Sigmoid colon (tissue), 7 donors: Measurements from ENCODE around the gene RER1. TPM values are rescaled to one million over a fixed set of nuclear protein-coding genes. Genes with fewer than 3 reads are reported as not detected.

Experiments used
- DNase-seq: peaks from one replicate; pipeline ENCODE4 v3.0.0-alpha.2; 2019
- H3K27ac ChIP-seq, 4 donors: fragments of 200-600 bp; sonication (generic); one replicate each; pipeline ENCODE4 v1.5.1; 2016 to 2019; ENCODE audit warnings: mild to moderate bottlenecking in 1 of 4
- H3K27me3 ChIP-seq, 3 donors: fragments of 200-600 bp; sonication (generic); one replicate each; pipeline ENCODE4 v1.5.1; 2019; ENCODE audit warnings: mild to moderate bottlenecking in 1 of 3
- H3K36me3 ChIP-seq, 4 donors: fragments of 200-600 bp; sonication (generic); one replicate each; pipeline ENCODE4 v1.5.1; 2016 to 2019
- H3K4me1 ChIP-seq, 4 donors: fragments of 200-600 bp; sonication (generic); one replicate each; pipeline ENCODE4 v1.5.1; 2017 to 2019
- H3K4me3 ChIP-seq, 4 donors: fragments of 200-600 bp; sonication (generic); one replicate each; pipeline ENCODE4 v1.5.1; 2017 to 2019; ENCODE audit warnings: mild to moderate bottlenecking in 2 of 4, moderate library complexity in 1 of 4
- H3K9me3 ChIP-seq, 4 donors: fragments of 200-600 bp in 3 of 4; sonication (generic) in 3 of 4; one replicate each; pipeline versions ENCODE4 v1.5.1 to v1.6.1; 2013 to 2019
- CTCF ChIP-seq, 4 experiments: fragments of 450-650 bp in 3 of 4; fragments of 200-600 bp in 1 of 4; IDR thresholded peaks; one replicate each; pipeline ENCODE4 v1.5.1; 2016 to 2019; ENCODE audit warnings: antibody characterized with exemption in 4 of 4, mild to moderate bottlenecking in 3 of 4, moderate library complexity in 2 of 4
- EP300 ChIP-seq, 4 donors: sonication (generic); formaldehyde crosslinking; IDR thresholded peaks; one replicate each; pipeline ENCODE4 v1.6.1; 2017; ENCODE audit warnings: antibody characterized with exemption in 4 of 4
- POLR2A ChIP-seq, 2 donors: fragments of 450-650 bp; IDR thresholded peaks; one replicate each; pipeline ENCODE4 v1.6.1; 2016; ENCODE audit warnings: antibody characterized with exemption in 2 of 2, mild to moderate bottlenecking in 2 of 2, moderate library complexity in 2 of 2
- POLR2AphosphoS5 ChIP-seq, 4 donors: sonication (generic); formaldehyde crosslinking; IDR thresholded peaks; one replicate each; pipeline ENCODE4 v1.6.1; 2017; ENCODE audit warnings: antibody characterized with exemption in 4 of 4
- WGBS, 2 donors: extraction: QIAGEN DNeasy Blood & Tissue Kit; methylation state at CpG; one replicate each; pipeline ENCODE4 v1.1.7; 2013; 5-methylcytosine and 5-hydroxymethylcytosine counted together
- intact Hi-C: fragments of 100-400 bp; cut with DNase I; formaldehyde crosslinking; loops from one replicate; pipeline ENCODE4 v1.15.1; 2023
- polyA plus RNA-seq, 3 donors: library from polyadenylated mRNA; stranded (reverse); fragments of 200-250 nt; gene quantifications; one replicate each; pipeline ENCODE4 v1.2.3, GENCODE V29; 2013
- total RNA-seq, 4 donors: library from RNA; depleted of rRNA; stranded (reverse); fragments of >200 nt; gene quantifications; one replicate each; pipeline ENCODE4 v1.1.0, GENCODE V29; 2016
- donor health status: healthy with polysubstance abuse.
- donor health status: Bipolar disorder and iron deficiency.
- donor health status: healthy.

Gene RER1
- total and polyA plus RNA-seq, 7 donors, result 40.8 to 113 (median 51.7) TPM

DNA sequence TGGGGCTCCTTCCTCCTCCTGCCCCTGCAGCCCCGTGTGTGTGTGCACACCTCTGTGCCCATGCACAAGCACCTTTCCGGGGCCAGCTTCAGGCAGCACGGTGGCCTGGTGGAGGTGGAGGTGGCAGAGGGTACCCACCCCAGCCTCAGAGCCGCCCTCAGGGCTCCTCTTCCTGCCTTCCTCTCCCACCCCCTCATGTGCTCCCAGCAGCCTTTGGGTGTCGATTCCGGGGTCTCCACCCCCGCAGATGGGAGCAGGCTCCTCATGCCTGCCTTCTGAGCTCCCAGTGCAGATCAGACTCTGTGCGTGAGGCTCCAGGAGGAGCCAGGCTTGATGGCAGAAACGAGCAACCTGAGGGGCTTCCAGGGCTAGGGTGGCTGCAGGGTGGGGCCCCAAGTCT is 55.2 kb downstream of the RER1 start:
- WGBS, 2 donors, result 60 to 64% methylated on average over 9 of the region's 9 CpGs
- Histone ChIP-seq H3K27me3 (peaks cover 8 to 73% (median 42%) of the 10 kb centered on the region in 3 donors), H3K4me3 (no peak overlapping the region), H3K9me3 (no peaks in the 10 kb centered on the region), H3K4me1 (no peaks in the 10 kb centered on the region), H3K27ac (no peak overlapping the region), H3K36me3 (no peaks in the 10 kb centered on the region)
- TF ChIP-seq POLR2AphosphoS5 (IDR thresholded peaks at IDR 0.05) (no peak), EP300 (IDR thresholded peaks at IDR 0.05) (no peak), CTCF (IDR thresholded peaks at IDR 0.05) (no peak), POLR2A (IDR thresholded peaks at IDR 0.05) (no peak)
- DNase-seq, result no peak
- intact Hi-C loops, result no loop called here

GRCh38 chr1:2447276-2448097 is 55.8 kb downstream of the RER1 start:
- TF ChIP-seq CTCF (IDR thresholded peaks at IDR 0.05), result no peak
- no peak for TF ChIP-seq EP300 (IDR thresholded peaks at IDR 0.05)
- TF ChIP-seq POLR2AphosphoS5 (IDR thresholded peaks at IDR 0.05), result no peak
- TF ChIP-seq POLR2A (IDR thresholded peaks at IDR 0.05), result no peak
- 71 to 72% methylated on average over 23 of the region's 23 CpGs for WGBS, 2 donors
- DNase-seq, result no peak
- no peaks in the 10 kb centered on the region for H3K36me3 ChIP-seq
- intact Hi-C loops, result no loop called here
- no peaks in the 10 kb centered on the region for H3K9me3 ChIP-seq
- no peak overlapping the region for H3K4me3 ChIP-seq
- H3K4me1 ChIP-seq, result no peaks in the 10 kb centered on the region
- no peak overlapping the region for H3K27ac ChIP-seq
- peaks cover 10 to 73% (median 42%) of the 10 kb centered on the region in 3 donors for H3K27me3 ChIP-seq

DNA sequence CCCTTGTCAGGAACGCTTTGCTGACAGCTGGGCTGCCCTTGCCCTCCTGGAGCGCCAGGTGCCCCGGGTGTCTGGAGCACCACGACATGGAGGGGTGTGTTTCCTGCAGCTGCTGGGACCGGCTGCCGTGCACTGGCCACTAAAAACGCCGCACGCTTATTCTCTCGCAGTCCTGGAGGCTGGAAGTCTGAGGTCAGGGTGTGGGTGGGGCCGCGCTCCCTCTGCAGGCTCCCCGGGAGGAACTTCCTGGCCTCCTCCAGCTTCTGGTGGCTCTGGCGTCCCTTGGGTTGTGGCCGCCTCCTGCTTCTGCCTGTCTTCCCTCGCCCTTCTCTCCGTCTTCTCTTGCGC is 56.4 kb downstream of the RER1 start:
- no peak for DNase-seq
- TF ChIP-seq POLR2A (IDR thresholded peaks at IDR 0.05) (no peak), POLR2AphosphoS5 (IDR thresholded peaks at IDR 0.05) (no peak), CTCF (IDR thresholded peaks at IDR 0.05) (no peak), EP300 (IDR thresholded peaks at IDR 0.05) (no peak)
- H3K4me3 ChIP-seq, result no peak overlapping the region
- no peaks in the 10 kb centered on the region for H3K36me3 ChIP-seq
- WGBS, 2 donors, result 30 to 53% methylated on average over 18 of the region's 18 CpGs
- H3K27ac ChIP-seq, result no peak overlapping the region
- peaks cover 7 to 73% (median 42%) of the 10 kb centered on the region in 3 donors for H3K27me3 ChIP-seq
- intact Hi-C loops, result no loop called here
- no peaks in the 10 kb centered on the region for H3K4me1 ChIP-seq
- H3K9me3 ChIP-seq, result no peaks in the 10 kb centered on the region

DNA sequence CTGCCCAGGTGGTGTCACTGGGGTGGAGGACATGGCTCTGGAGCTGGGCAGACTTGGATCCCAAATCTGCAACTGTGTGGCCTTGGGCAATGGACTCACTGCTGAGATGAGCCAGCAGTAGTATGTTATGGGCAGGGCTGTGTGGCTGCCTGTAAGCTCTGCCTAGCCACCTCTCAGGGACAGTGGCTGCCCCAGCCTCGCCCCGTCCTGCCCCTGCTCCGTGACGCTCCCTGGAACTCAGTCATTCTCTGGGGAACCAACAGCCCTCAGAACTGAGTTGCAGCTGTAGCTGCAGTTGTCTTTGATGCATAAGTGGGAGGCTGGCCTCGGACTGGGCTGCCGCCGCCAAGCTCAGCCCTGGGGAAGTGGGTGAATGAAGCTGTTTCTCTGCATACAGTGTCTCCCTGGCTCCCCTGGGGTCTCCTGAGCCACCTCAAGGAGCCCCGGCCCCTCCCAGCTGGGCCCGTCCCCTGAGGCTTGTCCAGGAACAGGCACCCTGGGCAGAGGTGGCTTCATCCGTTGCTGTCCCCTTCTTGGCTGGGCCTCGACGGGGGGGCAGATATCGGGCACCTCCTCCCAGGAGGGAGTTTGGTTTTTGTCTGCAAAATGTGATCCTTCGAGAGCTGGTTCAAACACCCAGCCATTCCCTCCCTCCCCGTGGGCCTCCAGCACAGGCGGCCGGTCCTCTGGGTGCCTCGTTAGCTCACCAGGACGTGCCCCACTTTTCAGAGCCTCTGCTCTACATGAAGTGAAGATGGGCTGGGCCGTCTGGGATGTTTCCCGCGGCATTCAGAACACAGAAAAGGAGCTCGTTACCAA is 58.2 kb downstream of the RER1 start:
- Histone ChIP-seq H3K27me3 (peaks cover 9 to 73% (median 44%) of the 10 kb centered on the region in 3 donors), H3K36me3 (no peaks in the 10 kb centered on the region), H3K4me1 (no peaks in the 10 kb centered on the region), H3K9me3 (no peaks in the 10 kb centered on the region), H3K4me3 (no peak overlapping the region), H3K27ac (no peak overlapping the region)
- 79 to 86% methylated on average over 23 of the region's 23 CpGs for WGBS, 2 donors
- no peak for DNase-seq
- no peak for TF ChIP-seq EP300 (IDR thresholded peaks at IDR 0.05)
- no peak for TF ChIP-seq POLR2AphosphoS5 (IDR thresholded peaks at IDR 0.05)
- no peak for TF ChIP-seq CTCF (IDR thresholded peaks at IDR 0.05)
- no peak for TF ChIP-seq POLR2A (IDR thresholded peaks at IDR 0.05)
- intact Hi-C loops, result no loop called here
